Endothelial cell of umbilical vein (primary cell): Measurements from ENCODE around the gene AFF1.

ENCODE experiments used
- EZH2 ChIP-seq: IDR thresholded peaks from 2 replicates; pipeline ENCODE4 v1.6.1; 2012; ENCODE audit warnings: borderline replicate concordance, low read depth, mild to moderate bottlenecking, moderate library complexity, low read length, inconsistent platforms; ENCODE audit not compliant: severe bottlenecking
- FOS ChIP-seq: IDR thresholded peaks from 2 replicates; pipeline ENCODE4 v1.6.1; 2011; ENCODE audit warnings: mild to moderate bottlenecking, low read length, moderate library complexity, borderline replicate concordance; ENCODE audit not compliant: insufficient read depth
- GATA2 ChIP-seq: IDR thresholded peaks from 2 replicates; pipeline ENCODE4 v1.7.0; 2011; ENCODE audit warnings: low read depth, mild to moderate bottlenecking, moderate library complexity, mixed read lengths, low read length; ENCODE audit not compliant: insufficient read length, insufficient read depth
- JUN ChIP-seq: IDR thresholded peaks from 2 replicates; pipeline ENCODE4 v1.6.1; 2011; ENCODE audit warnings: borderline replicate concordance, low read depth; ENCODE audit not compliant: insufficient read length, insufficient read depth
- MYC ChIP-seq: IDR thresholded peaks from one replicate; pipeline ENCODE4 v1.6.1; 2011; ENCODE audit warnings: mild to moderate bottlenecking, low read depth, low read length
- POLR2A ChIP-seq: IDR thresholded peaks from 2 replicates; pipeline ENCODE4 v1.6.1; 2012; ENCODE audit warnings: low read depth, mild to moderate bottlenecking, control low read depth, low read length
- POLR2AphosphoS5 ChIP-seq: IDR thresholded peaks from 2 replicates; pipeline ENCODE4 v1.6.1; 2012; ENCODE audit warnings: low read depth, mild to moderate bottlenecking, control low read depth, low read length, moderate library complexity; ENCODE audit not compliant: insufficient read depth
- TF ChIP-seq, protein P1 (sequence below), 2 donors: IDR thresholded peaks; 1 replicate in 1 of 2; 2 replicates in 1 of 2; pipeline ENCODE4 v1.5.1; 2011; ENCODE audit warnings: low read length in 2 of 2, mild to moderate bottlenecking in 2 of 2, moderate library complexity in 2 of 2, control low read depth in 1 of 2, inconsistent platforms in 1 of 2, low read depth in 1 of 2; ENCODE audit not compliant: insufficient read depth in 1 of 2; ENCODE audit errors: extremely low read depth in 1 of 2
- TF ChIP-seq, protein P2 (sequence below): IDR thresholded peaks from 2 replicates; pipeline ENCODE4 v1.6.1; 2011; ENCODE audit not compliant: insufficient read depth, insufficient read length

DNA sequence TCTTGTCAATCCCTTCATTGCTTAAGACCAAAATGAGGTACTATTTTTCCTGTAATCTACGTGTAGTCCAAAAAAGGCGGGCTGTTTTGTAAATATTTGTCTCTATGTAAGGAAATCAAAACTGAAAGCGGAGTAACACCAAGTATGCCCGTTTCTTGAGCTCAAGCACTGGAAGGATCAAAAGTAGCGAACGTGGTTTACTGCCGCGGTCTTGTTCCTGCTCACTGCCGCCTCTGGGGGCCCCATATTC is 71.5 kb downstream of the AFF1 start:
- TF ChIP-seq POLR2AphosphoS5 (no peak), EZH2 (no peak), POLR2A (no peak), MYC (no peak), FOS (no peak), GATA2 (no peak), JUN (no peak)
- TF ChIP-seq, protein P1, sequence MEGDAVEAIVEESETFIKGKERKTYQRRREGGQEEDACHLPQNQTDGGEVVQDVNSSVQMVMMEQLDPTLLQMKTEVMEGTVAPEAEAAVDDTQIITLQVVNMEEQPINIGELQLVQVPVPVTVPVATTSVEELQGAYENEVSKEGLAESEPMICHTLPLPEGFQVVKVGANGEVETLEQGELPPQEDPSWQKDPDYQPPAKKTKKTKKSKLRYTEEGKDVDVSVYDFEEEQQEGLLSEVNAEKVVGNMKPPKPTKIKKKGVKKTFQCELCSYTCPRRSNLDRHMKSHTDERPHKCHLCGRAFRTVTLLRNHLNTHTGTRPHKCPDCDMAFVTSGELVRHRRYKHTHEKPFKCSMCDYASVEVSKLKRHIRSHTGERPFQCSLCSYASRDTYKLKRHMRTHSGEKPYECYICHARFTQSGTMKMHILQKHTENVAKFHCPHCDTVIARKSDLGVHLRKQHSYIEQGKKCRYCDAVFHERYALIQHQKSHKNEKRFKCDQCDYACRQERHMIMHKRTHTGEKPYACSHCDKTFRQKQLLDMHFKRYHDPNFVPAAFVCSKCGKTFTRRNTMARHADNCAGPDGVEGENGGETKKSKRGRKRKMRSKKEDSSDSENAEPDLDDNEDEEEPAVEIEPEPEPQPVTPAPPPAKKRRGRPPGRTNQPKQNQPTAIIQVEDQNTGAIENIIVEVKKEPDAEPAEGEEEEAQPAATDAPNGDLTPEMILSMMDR (IDR thresholded peaks at IDR 0.05; ENCODE audit: extremely low read depth in 1 of 2, insufficient read depth in 1 of 2, low read depth in 1 of 2, low read length in 2 of 2): no peak
- TF ChIP-seq, protein P2, sequence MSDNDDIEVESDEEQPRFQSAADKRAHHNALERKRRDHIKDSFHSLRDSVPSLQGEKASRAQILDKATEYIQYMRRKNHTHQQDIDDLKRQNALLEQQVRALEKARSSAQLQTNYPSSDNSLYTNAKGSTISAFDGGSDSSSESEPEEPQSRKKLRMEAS: no peak
